Skeletal muscle tissue (tissue), 4 donors: ENCODE data around the gene LTBR. TPM values are rescaled to one million over a fixed set of nuclear protein-coding genes. Genes with fewer than 3 reads are reported as not detected.

Source experiments
- H3K27ac ChIP-seq: one replicate; pipeline ENCODE4 v1.7.0; 2013; ENCODE audit warnings: mild to moderate bottlenecking, low read depth, low read length, inconsistent platforms
- H3K27me3 ChIP-seq, 3 donors: one replicate each; pipeline ENCODE4 v1.7.0; 2013; ENCODE audit warnings: low read length in 3 of 3; ENCODE audit not compliant: control insufficient read depth in 3 of 3, insufficient read depth in 3 of 3
- H3K36me3 ChIP-seq, 3 donors: one replicate each; pipeline ENCODE4 v1.7.0; 2013; ENCODE audit warnings: low read length in 3 of 3; ENCODE audit not compliant: control insufficient read depth in 3 of 3, insufficient read depth in 3 of 3
- H3K4me1 ChIP-seq, 3 donors: one replicate each; pipeline ENCODE4 v1.7.0; 2013; ENCODE audit warnings: low read length in 3 of 3, mild to moderate bottlenecking in 3 of 3; ENCODE audit not compliant: control insufficient read depth in 3 of 3, insufficient read depth in 3 of 3
- H3K4me3 ChIP-seq, 3 donors: one replicate each; pipeline ENCODE4 v1.7.0; 2013; ENCODE audit warnings: low read length in 3 of 3
- H3K9ac ChIP-seq, 3 donors: one replicate each; pipeline ENCODE4 v1.7.0; 2013; ENCODE audit warnings: low read length in 3 of 3, mild to moderate bottlenecking in 3 of 3, moderate library complexity in 2 of 3, low read depth in 1 of 3
- H3K9me3 ChIP-seq, 3 donors: one replicate each; pipeline ENCODE4 v1.7.0; 2013; ENCODE audit warnings: low read length in 3 of 3; ENCODE audit not compliant: control insufficient read depth in 3 of 3
- total RNA-seq: library from RNA; depleted of rRNA; stranded (reverse); fragments of >200 nt; gene quantifications from one replicate; pipeline ENCODE4 v1.2.3, GENCODE V29; 2014
- donor health status: Osteomylitis.

LTBR gene
- total RNA-seq, 1 donor from 2014 or later, result 11.0 TPM

- Histone ChIP-seq H3K36me3 (peaks cover 0 to 2% (median 0%) of the 10 kb centered on the region in 3 donors), H3K4me1 (peaks cover 39 to 52% (median 41%) of the 10 kb centered on the region in 3 donors), H3K27me3 (peaks cover 0 to 5% (median 0%) of the 10 kb centered on the region in 3 donors), H3K4me3 (no peak overlapping the region), H3K9me3 (no peaks in the 10 kb centered on the region), H3K9ac (no peak overlapping the region), H3K27ac (no peak overlapping the region)
These were observed 37.6 kb upstream of the LTBR start for GRCh38 chr12:6346235-6346832.

- Histone ChIP-seq H3K9me3 (no peaks in the 10 kb centered on the region), H3K27me3 (peaks cover 0 to 5% (median 0%) of the 10 kb centered on the region in 3 donors), H3K4me3 (no peak overlapping the region), H3K4me1 (peaks cover 38 to 46% (median 40%) of the 10 kb centered on the region in 3 donors), H3K27ac (peak overlapping the region; percentile 61), H3K9ac (no peak overlapping the region), H3K36me3 (no peaks in the 10 kb centered on the region)
These were observed 37.0 kb upstream of the LTBR start for GRCh38 chr12:6346942-6347341.

- Histone ChIP-seq H3K9ac (peak overlapping the region in 1 of 3 donors; percentile 40), H3K4me1 (peaks cover 34 to 40% (median 35%) of the 10 kb centered on the region in 3 donors)
These were observed 36.3 kb upstream of the LTBR start for GRCh38 chr12:6347367-6348338.

GRCh38 chr12:6351622-6352021 is 32.3 kb upstream of the LTBR start:
- no peak overlapping the region for H3K4me3 ChIP-seq
- no peak overlapping the region for H3K27ac ChIP-seq
- H3K9me3 ChIP-seq, result no peaks in the 10 kb centered on the region
- peaks cover 20 to 34% (median 24%) of the 10 kb centered on the region in 3 donors for H3K4me1 ChIP-seq
- no peak overlapping the region for H3K9ac ChIP-seq
- peaks cover 0 to 5% (median 0%) of the 10 kb centered on the region in 3 donors for H3K27me3 ChIP-seq
- no peaks in the 10 kb centered on the region for H3K36me3 ChIP-seq

More at GRCh38 chr12:6347367-6348338, 36.3 kb upstream of the LTBR start:
- Histone ChIP-seq H3K36me3 (no peaks in the 10 kb centered on the region), H3K27me3 (peaks cover 0 to 5% (median 0%) of the 10 kb centered on the region in 3 donors), H3K9me3 (no peaks in the 10 kb centered on the region), H3K4me3 (peak overlapping the region in 1 of 3 donors; percentile 15), H3K27ac (peak overlapping the region; percentile 61)

- Histone ChIP-seq H3K27ac (peak overlapping the region; percentile 34), H3K27me3 (peaks cover 0 to 1% (median 0%) of the 10 kb centered on the region in 3 donors), H3K9me3 (no peaks in the 10 kb centered on the region), H3K4me1 (peaks cover 22 to 33% (median 24%) of the 10 kb centered on the region in 3 donors), H3K9ac (no peak overlapping the region), H3K36me3 (no peaks in the 10 kb centered on the region), H3K4me3 (no peak overlapping the region)
These were observed 31.5 kb upstream of the LTBR start for GRCh38 chr12:6352193-6353173.

GRCh38 chr12:6354495-6355393 is 29.2 kb upstream of the LTBR start:
- Histone ChIP-seq H3K9ac (no peak overlapping the region), H3K36me3 (no peaks in the 10 kb centered on the region), H3K4me3 (no peak overlapping the region), H3K27me3 (no peaks in the 10 kb centered on the region), H3K9me3 (no peaks in the 10 kb centered on the region), H3K27ac (no peak overlapping the region), H3K4me1 (peaks cover 17 to 26% (median 17%) of the 10 kb centered on the region in 3 donors)

GRCh38 chr12:6355491-6356373 is 28.2 kb upstream of the LTBR start:
- Histone ChIP-seq H3K36me3 (no peaks in the 10 kb centered on the region), H3K9me3 (no peaks in the 10 kb centered on the region), H3K9ac (no peak overlapping the region), H3K27ac (no peak overlapping the region), H3K4me1 (peaks cover 17 to 26% (median 17%) of the 10 kb centered on the region in 3 donors), H3K4me3 (no peak overlapping the region), H3K27me3 (no peaks in the 10 kb centered on the region)

- Histone ChIP-seq H3K4me1 (peaks cover 17 to 26% (median 17%) of the 10 kb centered on the region in 3 donors), H3K9ac (no peak overlapping the region), H3K27ac (no peak overlapping the region), H3K4me3 (no peak overlapping the region), H3K9me3 (no peaks in the 10 kb centered on the region), H3K36me3 (no peaks in the 10 kb centered on the region), H3K27me3 (no peaks in the 10 kb centered on the region)
These were observed 27.6 kb upstream of the LTBR start for GRCh38 chr12:6356374-6356820.
